GM12874 (cell line): Measurements from ENCODE around the gene TCHH.

Experiments
- CTCF ChIP-seq: IDR thresholded peaks from 2 replicates; pipeline ENCODE4 v1.5.1; 2011; ENCODE audit warnings: low read depth, mild to moderate bottlenecking, control low read depth, low read length, moderate library complexity; ENCODE audit not compliant: insufficient read depth

The TCHH gene

DNA sequence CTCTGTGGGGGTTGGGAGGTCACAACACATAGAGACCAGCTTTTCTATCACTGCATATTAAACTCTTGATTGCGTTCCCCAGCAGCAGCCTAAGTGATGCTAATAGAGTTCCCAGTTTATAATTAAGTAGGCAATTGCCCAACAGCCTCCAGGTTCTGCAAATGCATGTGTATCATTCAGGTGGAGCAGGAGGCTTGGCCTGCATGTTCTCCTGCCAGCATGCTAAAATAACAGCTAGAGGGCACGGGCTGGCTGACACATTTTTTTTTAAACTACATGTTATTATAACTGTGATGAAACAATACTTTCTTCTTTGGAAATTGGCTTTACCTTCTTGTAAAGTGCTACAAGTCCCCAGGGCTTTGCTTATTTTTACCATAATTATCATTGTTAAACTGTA, 10.4 kb downstream of the TCHH start:
- TF ChIP-seq CTCF = no peak

DNA sequence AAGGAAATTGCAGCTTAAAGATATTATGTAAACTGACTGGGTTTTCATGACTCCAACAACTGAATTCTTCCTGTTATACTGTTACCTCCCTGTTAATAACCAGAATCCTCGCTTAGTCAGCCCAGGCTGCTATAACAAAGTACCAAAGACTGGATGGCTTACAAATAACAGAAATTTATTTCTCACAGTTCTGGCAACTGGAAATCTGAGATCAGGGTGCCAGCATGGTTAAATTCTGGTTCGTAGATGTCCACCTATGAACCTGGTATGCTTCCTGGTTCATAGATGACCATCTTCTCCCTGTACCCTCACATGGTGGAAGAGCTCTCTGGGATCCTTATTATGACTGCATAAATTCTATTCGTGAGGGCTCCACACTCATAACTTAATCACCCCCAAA, 18.3 kb downstream of the TCHH start:
- no peak for TF ChIP-seq CTCF

GRCh38 chr1:152089014-152089674, 26.1 kb downstream of the TCHH start, which contains the start of gene TCHHL1:
TSS of gene TCHHL1 (minus strand) at chr1:152089064. CDS start at chr1:152088143, 921 bp downstream.
- no peak for TF ChIP-seq CTCF

GRCh38 chr1:152086760-152087159, 28.5 kb downstream of the TCHH start:
- TF ChIP-seq CTCF = no peak

GRCh38 chr1:152084853-152085252, 30.4 kb downstream of the TCHH start:
- no peak for TF ChIP-seq CTCF

GRCh38 chr1:152078831-152079441, 36.3 kb downstream of the TCHH start:
- no peak for TF ChIP-seq CTCF

DNA sequence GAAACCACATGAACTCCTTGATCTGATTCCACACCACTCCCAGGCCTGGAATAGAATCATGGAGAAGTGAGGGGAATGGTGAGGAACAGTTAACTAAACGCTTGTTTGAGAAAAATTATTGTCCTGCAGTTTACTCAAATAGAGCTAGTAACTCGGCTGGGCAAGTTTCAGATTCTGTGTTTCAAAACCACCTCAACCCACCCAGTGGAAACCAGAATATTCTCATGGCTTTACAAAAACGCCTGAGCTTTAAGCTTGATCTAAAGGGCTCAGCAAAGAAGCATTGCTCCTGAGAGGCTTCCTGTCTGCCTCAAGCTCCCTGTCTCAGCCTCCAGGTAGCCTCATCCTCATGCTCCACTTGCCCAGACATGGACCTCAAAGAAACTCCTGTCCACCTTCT, 42.9 kb downstream of the TCHH start:
- no peak for TF ChIP-seq CTCF
